Thyroid gland (tissue), 4 donors: ENCODE data around the gene ERICH3. TPM values are rescaled to one million over a fixed set of nuclear protein-coding genes. Genes with fewer than 3 reads are reported as not detected.

Source experiments
- DNase-seq, 2 donors: peaks; one replicate each; pipeline ENCODE4 v3.0.0-alpha.2; 2019
- H3K27ac ChIP-seq, 3 donors: fragments of 200-600 bp; sonication (generic); 1 replicate in 2 of 3; 2 replicates in 1 of 3; pipeline ENCODE4 v1.5.1; 2016 to 2019; ENCODE audit warnings: mild to moderate bottlenecking in 1 of 3, moderate library complexity in 1 of 3
- H3K27me3 ChIP-seq: fragments of 200-600 bp; sonication (generic); one replicate; pipeline ENCODE4 v1.5.1; 2019
- H3K36me3 ChIP-seq, 2 donors: fragments of 200-600 bp; sonication (generic); one replicate each; pipeline ENCODE4 v1.5.1; 2016 to 2019
- H3K4me1 ChIP-seq, 2 donors: fragments of 200-600 bp; sonication (generic); one replicate each; pipeline ENCODE4 v1.5.1; 2017 to 2019
- H3K4me3 ChIP-seq, 3 donors: fragments of 200-600 bp; sonication (generic); replicated peaks in 1 of 3; 1 replicate in 2 of 3; 2 replicates in 1 of 3; pipeline ENCODE4 v1.5.1; 2016; ENCODE audit warnings: mild to moderate bottlenecking in 1 of 3
- H3K9me3 ChIP-seq: fragments of 200-600 bp; sonication (generic); one replicate; pipeline ENCODE4 v1.5.1; 2017
- CTCF ChIP-seq, 6 experiments: fragments of 200-600 bp in 3 of 6; fragments of 450-650 bp in 3 of 6; sonication (generic) in 3 of 6; IDR thresholded peaks; one replicate each; pipeline ENCODE4 v1.5.1; 2016 to 2019; ENCODE audit warnings: antibody characterized with exemption in 6 of 6, mild to moderate bottlenecking in 2 of 6, inconsistent platforms in 1 of 6, moderate library complexity in 1 of 6
- POLR2A ChIP-seq, 2 donors: fragments of 450-650 bp; IDR thresholded peaks; one replicate each; pipeline ENCODE4 v1.6.1; 2017; ENCODE audit warnings: antibody characterized with exemption in 2 of 2, mild to moderate bottlenecking in 2 of 2, moderate library complexity in 1 of 2
- WGBS, 2 donors: methylation state at CpG; one replicate each; pipeline ENCODE4 v1.1.5; 2017; 5-methylcytosine and 5-hydroxymethylcytosine counted together
- intact Hi-C: fragments of 100-400 bp; cut with DNase I; formaldehyde crosslinking; loops from one replicate; pipeline ENCODE4 v1.15.1; 2023
- total RNA-seq, 4 donors: library from RNA; depleted of rRNA; stranded (reverse); fragments of >200 nt; gene quantifications; one replicate each; pipeline ENCODE4 v1.2.3, GENCODE V29; 2016

ERICH3 gene
- total RNA-seq, 4 donors from 2014 or later = 0.11 to 0.40 TPM; not detected in 2

GRCh38 chr1:74613894-74614293, 59.7 kb downstream of the ERICH3 start:
- H3K27ac ChIP-seq = no peak overlapping the region
- WGBS, 2 donors = 78 to 84% methylated on average over 2 of the region's 2 CpGs
- intact Hi-C loops = no loop called here
- no peaks in the 10 kb centered on the region for H3K4me1 ChIP-seq
- TF ChIP-seq POLR2A (IDR thresholded peaks at IDR 0.05) = no peak
- no peak for TF ChIP-seq CTCF (IDR thresholded peaks at IDR 0.05)
- H3K4me3 ChIP-seq = no peak overlapping the region
- H3K9me3 ChIP-seq = no peaks in the 10 kb centered on the region
- no peaks in the 10 kb centered on the region for H3K27me3 ChIP-seq
- H3K36me3 ChIP-seq = no peaks in the 10 kb centered on the region
- no peak for DNase-seq

- TF ChIP-seq CTCF (IDR thresholded peaks at IDR 0.05) = no peak
- TF ChIP-seq POLR2A (IDR thresholded peaks at IDR 0.05) = no peak
- Histone ChIP-seq H3K4me3 (no peak overlapping the region), H3K27me3 (no peaks in the 10 kb centered on the region), H3K4me1 (no peaks in the 10 kb centered on the region), H3K27ac (no peak overlapping the region), H3K36me3 (no peaks in the 10 kb centered on the region), H3K9me3 (no peaks in the 10 kb centered on the region)
- intact Hi-C loops = no loop called here
- WGBS, 2 donors = 76% methylated on average over 2 of the region's 2 CpGs
- DNase-seq = no peak
These were observed 61.7 kb downstream of the ERICH3 start for GRCh38 chr1:74611887-74612286.

- Histone ChIP-seq H3K4me3 (no peak overlapping the region), H3K27ac (no peak overlapping the region), H3K4me1 (no peaks in the 10 kb centered on the region), H3K9me3 (no peaks in the 10 kb centered on the region), H3K36me3 (no peaks in the 10 kb centered on the region), H3K27me3 (no peaks in the 10 kb centered on the region)
- intact Hi-C loops = no loop called here
- no peak for DNase-seq
- WGBS, 2 donors = 78 to 80% methylated on average over 2 of the region's 2 CpGs
- no peak for TF ChIP-seq POLR2A (IDR thresholded peaks at IDR 0.05)
- no peak for TF ChIP-seq CTCF (IDR thresholded peaks at IDR 0.05)
These were observed 62.6 kb downstream of the ERICH3 start for GRCh38 chr1:74610961-74611360.

GRCh38 chr1:74609810-74610371, 63.7 kb downstream of the ERICH3 start:
- intact Hi-C loops = no loop called here
- no peaks in the 10 kb centered on the region for H3K9me3 ChIP-seq
- no peak overlapping the region for H3K4me3 ChIP-seq
- no peaks in the 10 kb centered on the region for H3K4me1 ChIP-seq
- DNase-seq = no peak
- H3K27ac ChIP-seq = no peak overlapping the region
- TF ChIP-seq POLR2A (IDR thresholded peaks at IDR 0.05) = no peak
- no peaks in the 10 kb centered on the region for H3K36me3 ChIP-seq
- no peaks in the 10 kb centered on the region for H3K27me3 ChIP-seq

GRCh38 chr1:74596717-74597116, 76.9 kb downstream of the ERICH3 start:
- WGBS, 2 donors = 70 to 72% methylated on average over 2 of the region's 2 CpGs
- no peak for DNase-seq

More at GRCh38 chr1:74596717-74597116, 76.9 kb downstream of the ERICH3 start:
- Histone ChIP-seq H3K4me3 (no peak overlapping the region), H3K9me3 (no peaks in the 10 kb centered on the region), H3K27me3 (no peaks in the 10 kb centered on the region), H3K27ac (no peak overlapping the region), H3K36me3 (no peaks in the 10 kb centered on the region), H3K4me1 (no peaks in the 10 kb centered on the region)
- TF ChIP-seq CTCF (IDR thresholded peaks at IDR 0.05) (no peak), POLR2A (IDR thresholded peaks at IDR 0.05) (no peak)
- intact Hi-C loops = no loop called here
